Ramos (cell line): ENCODE results near the gene ADGRD1.

Experiments
- in situ Hi-C: fragments of 300-500 bp; cut with MboI; formaldehyde crosslinking; loops from one replicate; pipeline ENCODE4 v1.14.3; 2022; ENCODE audit warnings: low sequenced_read_pairs; ENCODE audit not compliant: unreplicated experiment

The ADGRD1 gene

DNA sequence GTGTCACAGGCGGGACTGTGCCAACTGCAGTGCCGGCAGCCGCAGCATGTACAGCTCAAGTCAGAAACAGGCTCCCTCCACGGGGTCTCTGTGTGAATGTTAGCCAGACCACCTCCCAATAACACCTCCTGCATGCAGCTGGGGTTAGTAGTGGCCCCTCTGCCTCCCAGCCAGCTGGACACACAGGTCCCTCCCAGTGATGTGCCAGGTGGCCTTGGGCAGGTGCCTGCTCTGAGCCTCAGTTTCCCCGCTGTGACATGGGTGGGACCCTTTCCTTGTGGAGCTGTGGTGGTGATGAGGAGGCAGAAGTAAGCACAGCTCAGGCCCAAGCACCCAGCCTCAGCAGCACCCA is 139.9 kb downstream of the ADGRD1 start:
- in situ Hi-C loops: no loop called here

DNA sequence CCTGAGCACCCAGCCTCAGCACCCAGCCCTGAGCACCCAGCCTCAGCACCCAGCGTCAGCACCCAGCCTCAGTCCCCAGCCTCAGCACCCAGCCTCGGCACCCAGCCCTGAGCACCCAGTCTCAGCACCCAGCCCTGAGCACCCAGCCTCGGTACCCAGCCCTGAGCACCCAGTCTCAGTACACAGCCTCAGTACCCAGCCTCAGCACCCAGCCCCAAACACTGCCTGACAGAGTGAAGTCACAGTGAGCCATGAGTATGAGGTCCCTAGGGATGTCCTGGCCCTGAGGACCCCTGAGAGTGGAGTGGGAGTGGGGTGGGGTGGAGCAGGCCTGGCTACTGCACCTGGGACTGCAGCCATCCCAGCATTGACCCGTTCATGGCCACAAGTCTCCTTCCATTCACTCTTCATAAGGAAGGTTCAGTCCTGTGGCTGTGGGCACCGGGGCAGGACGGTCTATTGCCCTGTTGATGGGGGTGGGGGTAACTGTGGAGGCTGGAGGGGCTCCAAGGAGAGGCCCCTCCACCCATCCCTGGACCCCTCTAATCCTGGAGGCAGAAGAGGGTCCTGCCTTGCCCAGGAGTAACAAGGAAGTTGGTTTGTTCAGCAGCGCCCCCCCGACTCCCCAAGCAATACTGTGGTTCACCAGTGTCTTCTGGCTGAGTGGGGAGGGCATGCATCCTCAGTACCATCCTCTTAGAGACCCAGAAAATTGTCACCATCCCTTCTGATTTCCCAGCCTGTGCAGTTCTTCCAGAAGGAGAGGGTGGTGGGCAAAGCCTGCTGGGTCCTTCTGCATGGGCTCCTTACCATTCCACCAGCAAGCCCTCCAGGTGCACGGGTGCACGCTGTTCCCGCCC is 140.5 kb downstream of the ADGRD1 start:
- in situ Hi-C loops: no loop called here

DNA sequence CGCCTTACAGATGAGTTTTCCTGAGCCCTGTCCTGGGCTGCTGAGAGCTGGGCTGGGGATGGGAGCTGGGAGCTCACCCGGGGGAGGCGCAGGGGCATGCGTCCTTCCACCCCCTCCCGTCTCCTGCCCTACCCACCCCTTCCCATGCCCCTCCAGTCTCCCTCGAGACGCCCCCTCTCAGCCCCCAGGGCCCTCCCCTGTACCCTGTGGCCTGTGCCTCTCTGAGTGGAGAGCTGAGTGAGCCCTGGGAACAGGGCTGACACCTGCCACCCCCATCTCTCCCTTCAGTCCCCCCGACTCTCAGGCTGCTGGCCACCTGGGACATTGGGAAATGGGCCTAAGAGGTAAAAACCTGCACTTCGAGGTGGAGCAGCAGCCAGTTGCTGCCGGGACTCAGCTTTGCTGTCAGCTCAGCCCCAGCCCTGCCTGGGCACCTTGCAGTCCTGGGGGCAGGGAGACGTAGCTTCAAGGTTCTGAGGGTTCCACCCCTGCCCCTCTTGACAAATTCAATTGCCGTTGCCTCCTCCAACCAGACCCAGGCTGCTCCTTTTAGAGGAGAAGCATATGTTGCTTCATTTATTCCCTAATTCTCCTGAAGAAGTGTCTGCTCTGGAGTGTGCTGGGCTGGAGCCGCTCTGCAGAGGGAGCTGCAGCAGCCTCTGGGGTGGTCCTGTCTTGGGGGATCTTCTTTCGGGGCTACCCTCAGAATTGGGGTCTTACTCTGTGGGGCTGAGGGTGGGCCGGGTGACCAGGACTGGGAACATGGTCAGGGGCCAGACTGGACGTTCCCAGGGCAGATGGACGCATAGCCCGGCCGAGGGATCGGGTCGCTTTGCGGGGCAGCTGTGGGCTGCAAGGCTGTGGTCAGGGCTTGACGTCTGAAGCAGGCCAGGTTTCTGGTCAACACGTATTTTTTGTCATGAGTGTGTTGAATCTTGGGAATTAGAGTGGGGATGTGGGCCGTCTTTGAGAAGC is 141.4 kb downstream of the ADGRD1 start:
- in situ Hi-C loops: no loop called here

DNA sequence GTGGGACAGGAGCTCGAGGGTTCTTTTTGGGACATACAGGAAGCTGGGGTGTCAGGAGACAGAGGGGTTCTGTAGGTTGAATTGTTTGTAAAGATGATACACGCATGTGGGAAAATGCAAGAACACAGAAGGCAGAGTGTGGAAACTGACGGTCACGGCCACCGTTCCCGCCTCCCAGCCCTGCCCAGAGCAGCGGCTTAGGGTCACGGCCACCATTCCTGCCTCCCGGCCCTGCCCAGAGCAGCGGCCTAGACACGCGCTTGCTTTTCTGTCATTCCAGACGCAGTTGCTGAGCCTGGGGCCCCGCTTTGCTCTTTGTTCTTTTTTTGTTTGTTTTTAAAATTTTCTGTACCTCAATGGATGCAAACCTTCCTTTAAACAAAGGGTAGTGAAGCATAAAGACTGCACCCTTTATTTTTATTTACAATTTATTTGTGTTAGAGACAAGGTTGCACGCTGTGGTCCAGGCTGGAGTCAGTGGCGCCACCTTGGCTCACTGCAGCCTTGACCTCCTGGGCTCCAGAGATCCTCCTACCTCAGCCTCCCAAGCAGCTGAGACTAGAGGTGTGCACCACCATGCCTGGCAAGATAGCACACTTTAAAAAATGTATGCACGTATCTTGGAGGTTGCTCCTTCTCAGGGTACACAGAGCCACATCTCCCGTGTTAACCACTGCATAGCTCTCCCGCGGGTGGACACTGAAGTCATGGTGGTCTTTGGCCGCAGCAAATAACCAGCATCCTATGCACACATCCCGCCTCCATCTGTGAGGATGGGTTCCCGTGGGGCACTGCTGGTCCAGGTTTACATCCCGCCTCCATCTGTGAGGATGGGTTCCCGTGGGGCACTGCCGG is 142.3 kb downstream of the ADGRD1 start:
- in situ Hi-C loops: no loop called here

DNA sequence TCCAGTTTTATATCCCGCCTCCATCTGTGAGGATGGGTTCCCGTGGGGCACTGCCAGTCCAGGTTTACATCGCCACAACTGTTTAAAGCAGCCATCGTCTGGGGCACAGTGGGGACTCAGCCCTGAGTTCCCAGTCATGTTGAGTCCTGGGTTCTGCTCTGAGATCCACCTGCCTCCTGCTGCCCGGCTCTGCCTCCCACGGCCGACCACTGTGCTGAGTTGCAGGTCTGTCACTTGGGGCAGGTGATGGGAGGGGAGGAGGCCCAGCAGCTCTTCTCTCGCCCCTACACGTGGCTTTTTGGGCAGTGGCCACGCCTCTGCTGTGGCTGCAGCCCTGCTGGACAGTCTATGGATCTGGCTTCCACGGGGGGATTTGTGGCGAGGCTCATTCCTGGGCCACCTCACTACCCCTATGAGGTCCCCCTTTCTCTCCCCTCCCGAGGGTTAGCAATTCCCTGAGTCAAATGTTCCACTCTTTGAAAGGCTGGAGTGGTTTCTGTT is 143.0 kb downstream of the ADGRD1 start:
- in situ Hi-C loops: no loop called here

DNA sequence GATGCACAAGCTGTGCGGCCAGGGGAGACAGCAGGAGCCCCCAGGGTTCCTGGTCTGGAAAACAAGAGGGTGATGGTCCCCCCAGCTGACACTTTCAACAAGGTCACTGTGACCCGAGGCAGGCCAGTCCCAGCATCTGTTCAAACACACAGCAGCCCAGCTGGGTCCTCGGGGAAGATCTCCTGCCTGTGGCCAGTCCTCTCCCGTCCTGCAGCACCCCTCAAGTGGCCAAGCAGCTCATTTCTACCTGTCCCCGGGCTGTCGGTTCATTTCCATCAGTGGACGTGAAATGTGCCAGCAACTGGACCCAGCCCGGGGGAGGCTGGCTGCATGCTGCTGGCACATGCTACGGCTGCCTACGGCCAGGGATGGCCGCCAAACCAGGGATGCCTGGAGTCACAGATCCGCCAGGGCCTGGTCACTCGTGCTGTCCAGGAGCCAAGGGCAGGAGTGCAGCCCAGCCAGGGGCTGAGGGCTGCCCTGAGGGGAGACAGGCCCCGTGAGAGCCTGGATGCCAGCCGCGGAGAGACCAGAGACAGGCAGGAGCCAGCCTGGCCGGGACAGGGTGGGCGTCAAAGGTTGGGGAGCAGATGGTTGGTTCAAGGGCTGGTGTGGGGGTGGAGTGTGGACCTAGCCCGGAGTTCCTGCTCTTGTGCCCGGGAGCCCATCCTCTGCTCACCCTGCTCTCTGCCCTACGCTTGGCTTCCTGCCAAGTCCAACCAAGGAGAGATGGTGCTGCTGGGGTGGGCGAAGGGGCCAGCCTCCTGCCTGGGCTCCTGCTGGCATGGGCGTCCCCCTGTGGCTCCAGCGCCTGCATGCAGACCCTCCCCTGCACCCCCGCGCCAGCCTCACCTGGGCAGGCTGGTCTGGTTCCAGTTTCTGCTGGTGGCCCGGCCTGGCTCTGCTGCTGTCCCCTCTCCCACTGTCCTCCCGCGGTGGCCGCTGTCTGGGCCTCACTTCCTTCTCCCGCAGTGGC is 143.8 kb downstream of the ADGRD1 start:
- in situ Hi-C loops: no loop called here

DNA sequence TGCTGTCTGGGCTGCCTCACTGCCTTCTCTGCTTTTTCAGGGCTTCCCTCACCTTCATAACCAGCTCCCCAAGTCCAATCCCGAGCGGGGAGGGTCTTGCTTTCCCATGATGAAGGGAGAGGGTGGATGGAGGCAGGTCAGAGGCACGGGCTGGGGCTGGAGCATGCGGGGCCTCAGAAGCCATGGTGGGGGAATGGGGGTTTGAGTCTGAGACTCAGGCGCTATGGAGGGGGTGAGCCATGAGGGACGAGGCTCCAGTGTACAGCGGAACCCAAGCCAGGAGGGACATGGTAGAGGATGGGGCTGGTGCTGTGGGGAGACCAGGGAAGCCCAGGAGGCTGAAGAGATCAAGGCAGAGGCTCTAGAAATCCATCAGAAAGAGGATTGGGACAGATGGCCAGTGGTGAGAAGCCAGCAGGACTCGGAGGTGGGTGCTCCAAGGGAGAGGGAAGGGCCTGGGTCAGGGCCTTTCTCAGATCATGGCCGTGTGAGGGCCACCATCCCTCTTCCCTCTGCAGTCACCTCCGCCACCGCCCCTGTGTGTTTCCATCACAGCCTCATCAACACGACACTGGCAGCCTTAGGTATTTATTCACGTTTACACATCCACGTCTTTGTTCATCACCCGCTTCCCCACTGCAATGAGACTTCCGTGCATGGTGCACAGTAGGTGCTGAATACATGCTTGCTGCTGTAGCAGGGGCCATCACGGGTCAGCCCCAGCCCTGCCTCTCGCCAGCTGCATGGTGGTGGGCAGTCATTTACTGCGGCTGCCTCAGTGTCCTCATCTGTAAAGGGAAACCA is 144.7 kb downstream of the ADGRD1 start:
- in situ Hi-C loops: no loop called here

DNA sequence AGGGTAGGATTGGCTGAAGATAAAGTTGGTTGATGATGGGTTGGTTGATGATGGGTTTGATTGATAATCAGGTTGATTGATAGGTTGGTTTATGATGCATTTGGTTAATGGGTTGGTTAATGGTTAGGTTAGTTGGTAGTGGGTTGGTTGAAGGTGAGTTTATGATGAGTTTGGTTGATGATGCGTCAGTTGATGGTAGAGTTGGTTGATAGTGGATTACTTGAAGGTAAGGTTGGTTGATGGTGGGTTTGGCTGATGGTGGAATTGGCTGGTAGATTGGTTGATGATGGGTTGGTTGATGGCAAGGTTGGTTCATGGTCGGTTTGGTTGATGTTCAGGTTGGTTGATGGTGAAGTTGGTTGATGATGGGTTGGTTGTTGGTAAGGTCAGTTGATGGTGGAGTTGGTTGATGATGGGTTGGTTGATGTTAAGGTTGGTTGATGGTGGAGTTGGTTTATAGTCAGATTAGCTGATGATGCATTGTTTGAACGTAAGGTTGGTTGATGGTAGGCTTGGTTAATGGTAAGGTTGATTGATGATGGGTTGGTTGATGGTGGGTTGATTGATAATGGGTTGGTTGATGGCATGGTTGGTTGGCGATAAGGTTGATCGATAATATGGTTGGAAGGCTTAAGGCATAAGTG is 146.4 kb downstream of the ADGRD1 start:
- in situ Hi-C loops: no loop called here

DNA sequence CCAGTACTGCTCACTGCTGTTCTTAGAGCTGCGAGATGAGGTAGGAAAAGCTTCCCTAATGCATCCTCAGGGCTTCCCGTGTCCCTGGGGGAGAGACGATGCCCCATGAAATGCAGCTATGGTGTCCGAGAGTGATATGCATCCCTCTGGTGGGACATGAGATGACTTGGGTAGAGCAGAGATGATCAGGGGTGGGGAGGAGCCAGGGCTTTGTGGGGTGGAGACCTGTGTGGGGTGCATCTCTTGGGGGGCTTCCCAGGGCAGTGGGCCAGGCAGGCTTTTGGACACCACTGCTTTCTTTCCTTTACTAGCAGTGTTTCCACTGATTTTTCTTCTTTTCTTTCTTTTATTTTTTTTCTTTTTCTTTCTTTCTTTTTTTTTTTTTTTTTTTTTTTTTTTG is 147.3 kb downstream of the ADGRD1 start:
- in situ Hi-C loops: no loop called here

DNA sequence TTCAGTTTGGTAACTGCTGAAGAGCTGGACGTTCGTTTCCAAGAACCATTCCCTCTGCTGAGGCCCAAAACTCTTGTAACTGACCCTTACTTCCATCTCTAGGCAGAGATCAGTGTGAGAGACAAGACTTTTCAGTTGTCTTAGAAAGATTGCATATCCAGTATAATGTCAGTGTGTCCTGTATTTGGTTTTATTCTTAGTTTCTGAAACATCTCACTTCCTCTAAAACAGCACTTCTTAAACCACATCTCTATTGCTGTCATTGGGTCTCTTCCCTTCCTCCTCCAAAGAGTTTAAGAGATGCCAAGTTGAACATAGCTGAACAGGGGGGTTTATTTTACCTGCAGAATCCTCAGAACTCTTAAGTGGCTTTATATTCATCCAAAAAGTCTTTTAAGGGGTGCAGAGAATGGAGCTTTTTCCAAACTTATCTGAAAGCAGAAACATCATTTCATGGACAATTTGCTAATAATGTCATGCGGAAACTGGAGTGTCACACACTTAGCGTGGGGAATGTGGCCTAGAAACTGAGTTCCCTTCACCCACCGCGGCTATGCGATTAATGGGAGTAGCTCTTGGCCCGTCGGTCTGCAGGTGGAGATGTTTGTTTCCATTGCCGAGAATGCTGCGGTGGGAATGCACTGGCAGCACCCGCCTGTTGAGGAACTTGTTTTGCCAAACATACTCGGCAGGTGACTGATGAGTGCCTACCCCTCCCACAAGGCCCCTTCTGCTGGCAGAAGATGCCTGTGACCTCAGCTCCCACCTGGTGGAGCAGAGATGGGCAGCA is 148.2 kb downstream of the ADGRD1 start:
- in situ Hi-C loops: no loop called here

DNA sequence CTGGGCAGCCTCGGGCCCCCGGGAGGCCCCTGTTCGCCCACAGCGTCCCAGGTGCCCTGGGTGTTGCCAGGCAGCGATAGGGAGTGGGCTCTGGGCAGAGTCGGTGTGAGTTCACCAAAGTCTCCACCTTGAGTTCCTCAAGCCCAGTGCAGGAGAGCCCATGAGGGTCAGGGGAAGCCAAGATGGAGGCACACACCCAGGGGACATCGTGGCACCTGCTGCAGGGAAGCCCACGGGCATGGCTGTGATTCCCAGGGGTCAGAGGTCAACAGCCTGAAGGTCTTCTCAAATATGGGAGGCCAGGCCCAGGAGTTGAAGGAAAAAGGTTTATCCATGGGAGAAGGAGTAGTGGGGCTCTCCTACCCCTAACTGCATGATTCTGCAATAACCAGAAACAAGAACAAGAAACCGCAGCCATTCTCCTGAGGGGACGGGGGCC is 148.8 kb downstream of the ADGRD1 start:
- in situ Hi-C loops: no loop called here

DNA sequence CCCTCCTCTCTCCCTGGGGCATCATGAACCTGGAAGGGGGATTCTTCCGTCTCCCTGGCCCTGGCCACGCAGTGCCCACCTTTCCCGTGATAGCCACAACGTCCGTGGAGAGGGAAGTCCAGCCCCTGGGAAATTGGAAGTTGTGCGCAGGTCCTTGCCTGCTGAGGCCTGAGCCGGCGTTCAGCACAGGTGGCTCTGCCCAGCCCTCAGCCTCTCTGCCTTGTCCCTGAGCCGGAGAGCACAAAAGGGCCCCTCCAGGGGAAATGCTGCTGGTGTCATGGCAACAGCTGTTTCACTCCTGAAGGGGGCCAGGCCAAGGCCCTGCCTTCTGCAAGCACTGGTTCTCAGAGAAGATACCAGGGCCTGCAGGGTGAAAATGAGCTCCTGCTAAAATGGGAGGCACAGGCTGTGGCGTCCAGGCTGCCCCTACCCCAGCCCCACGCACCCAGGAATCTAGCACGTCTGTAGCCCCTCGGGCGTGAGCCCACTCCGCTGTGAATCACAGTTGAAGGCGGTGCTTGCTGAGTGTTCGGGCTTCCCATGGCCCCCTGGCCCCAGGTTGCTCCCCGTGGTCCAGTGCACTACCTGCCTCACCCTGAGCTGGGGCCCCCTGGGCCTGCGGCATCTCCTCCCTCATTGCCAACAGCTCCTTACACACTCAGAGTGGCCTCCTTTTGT is 149.4 kb downstream of the ADGRD1 start:
- in situ Hi-C loops: no loop called here

DNA sequence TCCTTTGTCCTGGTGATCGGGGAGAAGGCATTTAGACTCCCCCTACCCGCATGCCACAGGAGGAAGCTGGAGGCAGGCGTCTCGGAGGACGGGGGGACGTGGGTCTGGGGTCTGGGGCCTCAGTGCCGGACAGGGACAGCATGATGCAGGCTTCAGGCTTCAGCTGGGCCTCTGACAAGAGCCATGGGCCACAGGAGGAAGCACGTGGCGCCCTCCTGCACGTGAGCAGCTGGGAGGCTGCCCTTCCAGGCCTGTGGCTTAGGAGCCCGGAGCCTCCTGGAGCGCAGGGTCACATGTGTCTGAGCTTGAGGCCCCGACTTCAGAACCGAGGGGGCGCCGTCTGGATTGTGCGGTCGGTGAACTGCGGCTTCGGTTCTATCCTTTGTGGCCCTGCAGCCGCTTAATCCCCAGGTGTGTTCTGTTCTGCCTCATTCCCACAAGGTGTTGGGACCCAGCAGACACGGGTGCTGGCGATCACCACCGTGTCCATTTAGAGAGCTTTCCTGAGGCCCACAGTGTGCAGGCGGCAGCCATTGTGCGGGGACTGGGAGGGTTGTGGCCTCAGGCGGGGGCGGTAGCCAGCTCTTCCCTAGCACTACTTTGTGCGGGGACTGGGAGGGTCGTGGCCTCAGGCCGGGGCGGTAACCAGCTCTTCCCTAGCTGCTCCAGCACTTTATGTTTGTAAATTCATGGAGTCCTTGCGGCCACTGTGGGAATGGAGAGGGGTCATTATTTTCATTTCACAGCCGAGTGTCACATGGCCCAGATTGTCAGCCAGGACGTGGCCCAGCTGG is 150.2 kb downstream of the ADGRD1 start:
- in situ Hi-C loops: no loop called here

DNA sequence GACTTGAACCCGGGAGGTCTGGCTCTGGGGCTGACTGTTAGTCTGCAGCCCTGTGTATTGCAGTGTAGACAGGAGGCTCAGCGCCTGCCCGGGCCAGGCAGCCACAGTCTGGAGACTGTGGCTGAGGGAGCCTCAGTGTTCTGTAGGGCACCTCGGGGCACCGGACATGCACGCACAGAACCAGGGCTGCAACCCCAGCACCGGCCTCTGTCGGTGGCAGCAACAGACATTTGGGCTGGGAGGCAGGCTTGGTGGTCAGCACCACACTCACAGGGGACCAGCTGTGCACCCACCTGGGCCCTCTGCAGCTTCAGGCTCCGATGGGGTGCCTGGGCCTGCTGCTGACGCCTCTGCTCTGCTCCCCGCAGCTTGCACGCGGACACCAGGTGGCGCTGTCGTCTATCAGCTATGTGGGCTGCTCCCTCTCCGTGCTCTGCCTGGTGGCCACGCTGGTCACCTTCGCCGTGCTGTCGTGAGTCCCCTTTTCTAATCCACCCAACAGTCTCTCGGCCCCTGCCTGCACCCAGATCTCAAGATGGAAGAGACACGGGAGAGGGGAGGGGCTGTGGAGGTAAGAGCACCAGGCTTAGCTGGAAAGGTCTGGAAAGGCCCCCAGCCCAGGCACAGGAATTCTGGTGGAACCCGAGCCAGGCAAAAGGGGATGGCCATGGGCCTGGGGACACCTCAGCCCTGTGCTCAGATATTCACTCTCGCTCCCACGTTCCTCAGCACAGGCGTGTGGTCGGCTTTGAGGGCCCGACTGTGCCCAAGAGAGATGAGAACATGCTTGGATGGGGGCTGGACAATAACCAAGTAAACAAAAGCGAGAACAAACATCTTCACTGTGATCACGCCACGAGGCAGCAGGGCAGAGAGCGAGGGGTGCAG is 151.0 kb downstream of the ADGRD1 start:
- in situ Hi-C loops: no loop called here

DNA sequence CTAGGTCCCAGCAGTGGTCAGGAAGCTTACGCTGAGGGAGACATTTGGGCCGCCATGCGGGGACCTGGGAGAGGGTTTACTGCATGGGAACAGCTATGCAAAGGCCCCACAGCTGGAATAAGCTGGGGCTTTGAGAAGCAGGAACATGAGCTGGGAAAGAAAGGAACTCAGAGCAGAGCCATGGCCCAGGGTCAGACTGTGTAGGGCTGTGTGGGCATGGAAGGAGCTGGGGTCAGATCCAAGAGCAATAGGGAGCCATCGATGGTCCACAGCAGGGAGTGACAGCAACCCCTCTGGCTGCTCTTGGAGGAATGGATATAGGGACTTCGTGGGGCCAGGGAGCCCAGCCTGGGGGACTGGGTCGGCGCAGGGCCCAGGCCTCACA is 151.6 kb downstream of the ADGRD1 start:
- in situ Hi-C loops: no loop called here
